HCT116 (cell line): ENCODE data around the gene DNLZ. TPM values are rescaled to one million over a fixed set of nuclear protein-coding genes. Genes with fewer than 3 reads are reported as not detected.

ENCODE experiments used
- ATAC-seq: fragments of 200-7000 bp; cut with Tn5 transposase; 2 replicates; pipeline ENCODE4 v1.9.1; 2020; ENCODE audit warnings: mild to moderate bottlenecking, moderate library complexity
- BruUV-seq: library from RNA; stranded (reverse); fragments of 400-500 nt; replicated peaks from 2 replicates; lab custom pipeline; 2021; lab: Mats Ljungman, UMichigan
- CTCF ChIA-PET: fragments of 300-600 bp; sonication (Branson Sonifier 250); formaldehyde crosslinking; loops from one replicate; lab custom pipeline; 2021; ENCODE audit warnings: antibody characterized with exemption; lab: Charles Lee
- POLR2A ChIA-PET: fragments of 300-600, 350-600 bp; sonication (Branson Sonifier 250); formaldehyde crosslinking; loops from one replicate; lab custom pipeline; 2021; ENCODE audit warnings: antibody characterized with exemption; lab: Charles Lee
- RAD21 ChIA-PET, 2 experiments: fragments of 300-600 bp; sonication (Branson Sonifier 250); formaldehyde crosslinking; loops; one replicate each; lab custom pipeline; 2023; ENCODE audit warnings: low total read pairs in 2 of 2; ENCODE audit not compliant: uncharacterized antibody in 2 of 2, unreplicated experiment in 2 of 2, low non-redundant PET in 1 of 2; lab: Charles Lee
- DNase-seq: peaks from one replicate; pipeline ENCODE4 v3.0.0-alpha.2; 2010; ENCODE audit warnings: low read depth, low spot score
- H2AFZ ChIP-seq: fragments of 200-600 bp; shearing (Covaris generic), sonication (generic); 2 replicates; pipeline ENCODE4 v1.6.1; 2017; ENCODE audit warnings: low read depth, mixed run types, mixed read lengths, antibody characterized with exemption, low read length; ENCODE audit not compliant: poor library complexity, severe bottlenecking
- H3K27ac ChIP-seq: 2 replicates; pipeline ENCODE4 v1.5.1; 2012; ENCODE audit warnings: low read depth, low read length
- H3K27me3 ChIP-seq: fragments of 200-600 bp; sonication (generic); 2 replicates; pipeline ENCODE4 v1.6.1; 2016; ENCODE audit warnings: mixed run types, low read length, mixed read lengths; ENCODE audit not compliant: insufficient read depth
- H3K36me3 ChIP-seq, 2 experiments: fragments of 200-500 bp in 1 of 2; fragments of 200-600 bp in 1 of 2; sonication (Bioruptor generic) in 1 of 2; sonication (generic) in 1 of 2; 2 replicates each; pipeline versions ENCODE4 v1.5.1 to v1.6.1; 2014 to 2016; ENCODE audit warnings: low read length in 2 of 2, inconsistent platforms in 1 of 2, mixed read lengths in 1 of 2, mixed run types in 1 of 2; ENCODE audit not compliant: insufficient read depth in 2 of 2, control insufficient read depth in 1 of 2
- H3K4me1 ChIP-seq, 2 experiments: fragments of 200-600 bp in 1 of 2; sonication (generic) in 1 of 2; 2 replicates each; pipeline versions ENCODE4 v1.5.1 to v1.6.1; 2012 to 2017; ENCODE audit warnings: low read length in 2 of 2, inconsistent platforms in 1 of 2, mild to moderate bottlenecking in 1 of 2, mixed read lengths in 1 of 2, mixed run types in 1 of 2, moderate library complexity in 1 of 2; ENCODE audit not compliant: insufficient read depth in 2 of 2, control insufficient read depth in 1 of 2
- H3K4me2 ChIP-seq: fragments of 200-600 bp; sonication (generic); 2 replicates; pipeline ENCODE4 v1.6.1; 2017; ENCODE audit warnings: mixed run types, low read length, mixed read lengths
- H3K4me3 ChIP-seq, 2 experiments: fragments of 200-600 bp in 1 of 2; sonication (generic) in 1 of 2; replicated peaks in 1 of 2; 2 replicates each; pipeline ENCODE4 v1.5.1; 2011 to 2016; ENCODE audit warnings: low read length in 2 of 2, control low read depth in 1 of 2, low read depth in 1 of 2, mild to moderate bottlenecking in 1 of 2, mixed read lengths in 1 of 2, mixed run types in 1 of 2
- H3K79me2 ChIP-seq: fragments of 200-600 bp; sonication (generic); 2 replicates; pipeline ENCODE4 v1.6.1; 2017; ENCODE audit warnings: mild to moderate bottlenecking, mixed run types, low read length, moderate library complexity, mixed read lengths; ENCODE audit not compliant: insufficient read depth
- H3K9ac ChIP-seq: fragments of 200-600 bp; sonication (generic); 2 replicates; pipeline ENCODE4 v1.6.1; 2016; ENCODE audit warnings: low read length, mixed read lengths
- H3K9me2 ChIP-seq: fragments of 200-600 bp; sonication (generic), shearing (Covaris generic); 2 replicates; pipeline ENCODE4 v1.6.1; 2017; ENCODE audit warnings: mixed run types, mild to moderate bottlenecking, moderate library complexity; ENCODE audit not compliant: insufficient read depth
- H3K9me3 ChIP-seq, 2 experiments: fragments of 200-500 bp in 1 of 2; fragments of 200-600 bp in 1 of 2; sonication (Bioruptor generic) in 1 of 2; sonication (generic) in 1 of 2; 2 replicates each; pipeline ENCODE4 v1.6.1; 2014 to 2017; ENCODE audit warnings: low read length in 2 of 2, mixed read lengths in 2 of 2, inconsistent platforms in 1 of 2, low read depth in 1 of 2, mild to moderate bottlenecking in 1 of 2, mixed run types in 1 of 2, moderate library complexity in 1 of 2; ENCODE audit not compliant: control insufficient read depth in 1 of 2, insufficient read depth in 1 of 2
- H4K20me1 ChIP-seq: fragments of 200-600 bp; sonication (generic), shearing (Covaris generic); 2 replicates; pipeline ENCODE4 v1.6.1; 2017; ENCODE audit warnings: mixed run types, mild to moderate bottlenecking, moderate library complexity; ENCODE audit not compliant: insufficient read depth
- EZH2 ChIP-seq: fragments of 200-600 bp; sonication (generic); IDR thresholded peaks from 2 replicates; pipeline ENCODE4 v1.6.1; 2017; ENCODE audit warnings: antibody characterized with exemption, mixed run types
- POLR2AphosphoS5 ChIP-seq: IDR thresholded peaks from 2 replicates; pipeline ENCODE4 v1.6.1; 2011; ENCODE audit warnings: mild to moderate bottlenecking, low read depth, low read length, moderate library complexity
- TCF7L2 ChIP-seq: IDR thresholded peaks from 2 replicates; pipeline ENCODE4 v1.7.0; 2011; ENCODE audit warnings: borderline replicate concordance, inconsistent platforms; ENCODE audit not compliant: insufficient read depth, insufficient read length; ENCODE audit errors: extremely low read depth
- ZFX ChIP-seq: fragments of 450-650 bp; IDR thresholded peaks from 2 replicates; pipeline ENCODE4 v1.6.1; 2017
- ZNF274 ChIP-seq: fragments of 200-500 bp; sonication (Bioruptor generic); IDR thresholded peaks from 2 replicates; pipeline ENCODE4 v1.6.1; 2014; ENCODE audit warnings: mild to moderate bottlenecking, low read depth, low read length, inconsistent platforms
- intact Hi-C: fragments of 100-400 bp; cut with micrococcal nuclease; formaldehyde crosslinking; loops from 2 replicates; pipeline ENCODE4 v1.10.0; 2022
- total RNA-seq: library from RNA; stranded (reverse); gene quantifications from one replicate; pipeline ENCODE4 v1.2.1, GENCODE V29; 2021; ENCODE audit not compliant: unreplicated experiment

Gene DNLZ
- total RNA-seq, 1 experiment from 2014 or later: 21.9 TPM

- Histone ChIP-seq H3K9me2 (no peaks in the 10 kb centered on the region), H3K9ac (no peak overlapping the region), H3K27ac (no peak overlapping the region), H3K9me3 (no peaks in the 10 kb centered on the region), H3K27me3 (no peaks in the 10 kb centered on the region), H3K79me2 (no peaks in the 10 kb centered on the region), H3K4me2 (no peak overlapping the region), H2AFZ (no peak overlapping the region), H3K36me3 (peaks cover 14 to 21% of the 10 kb centered on the region in 2 experiments; a peak in 3 of 4 replicates), H3K4me1 (no peaks in the 10 kb centered on the region), H4K20me1 (no peaks in the 10 kb centered on the region), H3K4me3 (no peak overlapping the region)
- TF ChIP-seq EZH2 (no peak), POLR2AphosphoS5 (no peak), ZFX (no peak), TCF7L2 (no peak)
- ATAC-seq: no peak
- RAD21 ChIA-PET: no interaction called here
- intact Hi-C loops: no loop called here
- no peak for DNase-seq
- CTCF ChIA-PET: no interaction called here
- no TSS peak for BruUV-seq
- POLR2A ChIA-PET: no interaction called here
These were observed 17.8 kb upstream of the DNLZ start for GRCh38 chr9:136381311-136381710.

GRCh38 chr9:136380381-136380780, 16.8 kb upstream of the DNLZ start:
- H3K4me3 ChIP-seq: no peak overlapping the region
- ChIA-PET POLR2A (no interaction called here), CTCF (no interaction called here), RAD21 (no interaction called here)
- intact Hi-C loops: no loop called here
- H3K27ac ChIP-seq: no peak overlapping the region
- no peak for TF ChIP-seq ZNF274
- no peak overlapping the region for H2AFZ ChIP-seq
- DNase-seq (no peak), ATAC-seq (no peak)
- no TSS peak for BruUV-seq
- no peaks in the 10 kb centered on the region for H4K20me1 ChIP-seq
- no peaks in the 10 kb centered on the region for H3K27me3 ChIP-seq
- H3K4me2 ChIP-seq: no peak overlapping the region
- H3K9ac ChIP-seq: no peak overlapping the region
- H3K79me2 ChIP-seq: no peaks in the 10 kb centered on the region
- no peaks in the 10 kb centered on the region for H3K4me1 ChIP-seq
- H3K9me2 ChIP-seq: no peaks in the 10 kb centered on the region
- no peaks in the 10 kb centered on the region for H3K9me3 ChIP-seq
- H3K36me3 ChIP-seq: peaks cover 14 to 21% of the 10 kb centered on the region in 2 experiments; a peak in 3 of 4 replicates
